MCF 10A (cell line): ENCODE measurements around the gene PRR15. TPM values are rescaled to one million over a fixed set of nuclear protein-coding genes. Genes with fewer than 3 reads are reported as not detected.

Experiments
- BruUV-seq: library from RNA; stranded (reverse); fragments of 400-500 nt; replicated peaks from 2 replicates; lab custom pipeline; 2021; lab: Mats Ljungman, UMichigan
- CTCF ChIA-PET: fragments of 300-600 bp; sonication (Branson Sonifier 250); formaldehyde crosslinking; extraction: SDS; loops from one replicate; lab custom pipeline; 2021; ENCODE audit warnings: antibody characterized with exemption, inconsistent platforms; lab: Yijun Ruan, JAX
- POLR2A ChIA-PET: fragments of 300-600, 350-650 bp; sonication (Branson Sonifier 250); formaldehyde crosslinking; extraction: SDS; loops from one replicate; lab custom pipeline; 2020; ENCODE audit warnings: antibody characterized with exemption, inconsistent platforms; lab: Yijun Ruan, JAX
- DNase-seq: peaks from one replicate; pipeline ENCODE4 v3.0.0-alpha.2; 2018; ENCODE audit not compliant: unreplicated experiment
- H3K27ac Mint-ChIP-seq: one replicate; pipeline ENCODE4 v1.8.0; 2022; ENCODE audit warnings: mild to moderate bottlenecking, low read depth, mixed read lengths; ENCODE audit not compliant: unreplicated experiment
- H3K27me3 Mint-ChIP-seq: one replicate; pipeline ENCODE4 v1.8.0; 2022; ENCODE audit warnings: mixed read lengths; ENCODE audit not compliant: insufficient read depth, unreplicated experiment
- H3K36me3 Mint-ChIP-seq: one replicate; pipeline ENCODE4 v1.8.0; 2022; ENCODE audit warnings: mild to moderate bottlenecking, moderate library complexity, mixed read lengths; ENCODE audit not compliant: insufficient read depth, unreplicated experiment
- H3K4me1 Mint-ChIP-seq: one replicate; pipeline ENCODE4 v1.8.0; 2022; ENCODE audit warnings: mixed read lengths; ENCODE audit not compliant: insufficient read depth, unreplicated experiment
- H3K4me3 Mint-ChIP-seq: one replicate; pipeline ENCODE4 v1.8.0; 2022; ENCODE audit warnings: mild to moderate bottlenecking, moderate library complexity, mixed read lengths; ENCODE audit not compliant: unreplicated experiment
- H3K9me3 Mint-ChIP-seq: one replicate; pipeline ENCODE4 v1.8.0; 2022; ENCODE audit warnings: mixed read lengths; ENCODE audit not compliant: unreplicated experiment
- CTCF ChIP-seq: fragments of 200-600 bp; IDR thresholded peaks from one replicate; pipeline ENCODE4 v1.8.0; 2022; ENCODE audit warnings: antibody characterized with exemption, mild to moderate bottlenecking; ENCODE audit not compliant: unreplicated experiment
- intact Hi-C: fragments of 100-400 bp; cut with micrococcal nuclease; formaldehyde crosslinking; loops from 2 replicates; pipeline ENCODE4 v1.14.1; 2022
- total RNA-seq: library from RNA; stranded (reverse); gene quantifications from 2 replicates; pipeline ENCODE4 v1.2.3, GENCODE V29; 2022

PRR15 gene
- total RNA-seq, 1 experiment from 2014 or later: 8.0 TPM

GRCh38 chr7:29565982-29566746 is 2.5 kb downstream of the PRR15 start:
- CTCF ChIA-PET: interaction anchor here (0.6 kb wide), 1 partner anchor 47 kb away, joined by 3 read pairs; no protein-coding TSS in a partner anchor
- Mint-ChIP-seq H3K27ac (no peak overlapping the region), H3K36me3 (peaks cover 14% of the 10 kb centered on the region)

GRCh38 chr7:29567174-29567573 is 3.5 kb downstream of the PRR15 start:
- H3K4me1 Mint-ChIP-seq: peaks cover 17% of the 10 kb centered on the region
- no peak for TF ChIP-seq CTCF
- no peaks in the 10 kb centered on the region for H3K9me3 Mint-ChIP-seq
- intact Hi-C loops: no loop called here
- DNase-seq: no peak
- H3K27me3 Mint-ChIP-seq: no peaks in the 10 kb centered on the region
- no peak overlapping the region for H3K27ac Mint-ChIP-seq
- no TSS peak for BruUV-seq
- no peak overlapping the region for H3K4me3 Mint-ChIP-seq
- CTCF ChIA-PET: interaction anchor here (0.5 kb wide), 1 partner anchor 10 kb away, joined by 3 read pairs; no protein-coding TSS in a partner anchor
- H3K36me3 Mint-ChIP-seq: peaks cover 14% of the 10 kb centered on the region
- POLR2A ChIA-PET: interaction anchor here (1.7 kb wide), 1 partner anchor 39 kb away, joined by 5 read pairs; no protein-coding TSS in a partner anchor

More at GRCh38 chr7:29565982-29566746, 2.5 kb downstream of the PRR15 start:
- POLR2A ChIA-PET: interaction anchor here (1.0 to 3.9 kb wide), 3 partner anchors 31 to 54 kb away, joined by 3 to 58 read pairs (median 5); no protein-coding TSS in a partner anchor
- BruUV-seq: no TSS peak
- no peak for DNase-seq
- TF ChIP-seq CTCF: no peak
- Mint-ChIP-seq H3K4me3 (no peak overlapping the region), H3K9me3 (no peaks in the 10 kb centered on the region), H3K27me3 (no peaks in the 10 kb centered on the region), H3K4me1 (peaks cover 23% of the 10 kb centered on the region)
- intact Hi-C loops: no loop called here

GRCh38 chr7:29569648-29570047 is 6.0 kb downstream of the PRR15 start:
- no peak for TF ChIP-seq CTCF
- peaks cover 17% of the 10 kb centered on the region for H3K4me1 Mint-ChIP-seq
- intact Hi-C loops: no loop called here

GRCh38 chr7:29572558-29572957 is 8.9 kb downstream of the PRR15 start:
- Mint-ChIP-seq H3K27ac (no peak overlapping the region), H3K4me3 (no peak overlapping the region), H3K4me1 (peaks cover 11% of the 10 kb centered on the region), H3K9me3 (peaks cover 23% of the 10 kb centered on the region), H3K27me3 (no peaks in the 10 kb centered on the region), H3K36me3 (peaks cover 3% of the 10 kb centered on the region)
- TF ChIP-seq CTCF: no peak
- DNase-seq: no peak
- ChIA-PET CTCF (interaction anchor here (0.7 to 1.2 kb wide), 2 partner anchors 34 to 63 kb away, joined by 3 read pairs; no protein-coding TSS in a partner anchor), POLR2A (no interaction called here)
- intact Hi-C loops: no loop called here
- no TSS peak for BruUV-seq

More at GRCh38 chr7:29569648-29570047, 6.0 kb downstream of the PRR15 start:
- CTCF ChIA-PET: interaction anchor here (0.7 kb wide), 2 partner anchors 20 to 51 kb away, joined by 3 to 5 read pairs; no protein-coding TSS in a partner anchor
- H3K27ac Mint-ChIP-seq: no peak overlapping the region
- no peaks in the 10 kb centered on the region for H3K27me3 Mint-ChIP-seq
- peaks cover 8% of the 10 kb centered on the region for H3K9me3 Mint-ChIP-seq
- BruUV-seq: no TSS peak
- peaks cover 11% of the 10 kb centered on the region for H3K36me3 Mint-ChIP-seq
- POLR2A ChIA-PET: no interaction called here
- peak; percentile 61 for DNase-seq
- H3K4me3 Mint-ChIP-seq: no peak overlapping the region
